ENCODE measurements around the gene NOSIP.

- no peak for TF ChIP-seq CTCF (IDR thresholded peaks at IDR 0.05; ENCODE audit: insufficient read depth, low read depth, low read length)
- no peak for TF ChIP-seq EZH2 (IDR thresholded peaks at IDR 0.05; ENCODE audit: insufficient read depth, low read length)
Measured at GRCh38 chr19:49579947-49580263, 451 bp downstream of the NOSIP start.

Measured in astrocyte (in vitro differentiated cells and primary cell).